ENCODE measurements around the gene CHN1.

DNA sequence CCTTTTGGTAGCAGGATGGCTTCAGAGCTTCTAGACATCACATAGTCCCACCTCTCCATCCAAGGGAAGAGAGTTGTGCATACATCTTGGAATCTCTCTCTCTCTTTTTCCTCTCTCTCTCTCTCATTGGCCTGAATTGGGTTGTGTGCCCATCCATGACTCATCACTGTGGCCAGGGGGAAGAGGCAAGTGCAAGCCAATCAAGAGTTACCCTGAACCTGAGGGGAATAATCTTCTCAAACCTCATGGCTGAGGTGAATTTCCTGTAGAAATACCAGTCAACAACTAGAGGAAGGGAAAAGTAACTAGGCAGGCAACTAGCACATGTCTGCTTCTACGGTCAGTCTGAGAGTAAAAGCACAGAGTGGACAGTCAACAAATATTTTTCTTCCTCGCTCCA, 7.3 kb upstream of the CHN1 start:
- no peak for TF ChIP-seq CTCF (IDR thresholded peaks at IDR 0.05)
- TF ChIP-seq POLR2A (IDR thresholded peaks at IDR 0.05), result no peak
- TF ChIP-seq EP300 (IDR thresholded peaks at IDR 0.05), result no peak
- TF ChIP-seq POLR2AphosphoS5 (IDR thresholded peaks at IDR 0.05), result no peak

Data from upper lobe of left lung (tissue), 4 donors.